Stimulated activated CD4-positive, alpha-beta T cell treated with anti-CD3 and anti-CD28 coated beads, Interleukin-15, amount 100 ng/mL, for 24 hours (primary cell): ENCODE measurements around the gene RNF41.

Experiments used
- DNase-seq: peaks from one replicate; pipeline ENCODE4 v3.0.0-alpha.2; 2020

The RNF41 gene

DNA sequence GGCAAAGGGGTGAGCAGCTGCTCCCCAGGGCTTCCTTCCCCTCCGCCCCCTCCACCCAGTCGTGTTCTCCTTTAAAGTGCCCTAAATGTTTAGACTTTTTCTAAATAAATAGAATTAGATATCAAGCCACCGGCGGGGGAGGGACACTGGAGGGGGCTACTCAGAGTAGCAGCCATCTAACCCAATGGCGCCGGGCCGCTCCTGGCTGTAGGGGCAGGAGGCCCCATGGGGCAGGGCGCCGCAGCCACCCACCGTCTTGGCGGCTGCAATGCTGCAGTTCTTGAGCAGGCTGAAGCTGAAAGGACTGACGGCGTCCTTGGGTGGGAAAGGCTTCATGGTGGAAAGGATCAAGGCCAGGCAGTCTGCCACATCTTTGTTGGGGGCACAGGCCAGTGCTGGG lies 21.3 kb upstream of the RNF41 start:
- DNase-seq, result no peak

DNA sequence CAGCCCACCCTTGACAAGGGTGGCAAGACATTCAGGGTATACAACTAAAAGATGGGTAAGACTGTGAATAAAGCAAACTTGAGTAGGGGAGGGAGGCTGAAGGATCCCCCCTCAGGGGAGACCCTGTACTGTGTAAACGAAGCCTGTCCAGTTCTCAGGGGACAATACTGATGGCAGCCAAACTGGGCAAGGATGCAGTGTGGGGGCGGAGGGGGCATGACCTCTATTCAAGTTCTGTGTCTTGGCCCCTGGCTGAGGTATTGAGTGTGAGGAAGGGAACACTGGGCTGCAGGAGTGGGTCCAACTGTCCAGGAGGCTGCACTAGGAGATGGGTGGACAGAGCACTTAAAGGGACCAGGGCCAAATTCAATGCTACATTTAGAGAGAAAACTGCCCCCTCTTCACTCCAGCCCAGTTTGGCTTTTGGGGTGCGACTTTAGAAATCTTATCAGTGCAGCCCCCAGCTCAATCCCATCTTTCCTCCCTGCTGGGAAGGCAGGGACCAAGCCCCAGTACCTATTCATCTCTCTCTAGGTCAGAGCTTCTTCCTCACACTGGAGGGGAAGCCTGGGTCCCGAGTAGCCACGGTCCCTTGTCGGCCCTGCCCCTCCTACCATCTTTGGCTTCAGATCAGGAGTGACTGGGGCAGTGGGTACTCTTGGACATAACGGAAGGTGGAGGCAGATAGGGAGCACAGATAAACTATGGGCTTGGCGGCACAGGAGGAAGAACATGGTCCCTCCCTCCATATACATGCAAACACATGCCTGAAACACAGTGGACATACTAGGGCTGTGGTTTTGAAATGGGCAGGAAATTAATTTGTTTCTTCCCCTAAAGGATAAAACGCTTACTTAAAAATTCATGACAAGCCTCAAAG lies 19.9 kb upstream of the RNF41 start:
- no peak for DNase-seq

DNA sequence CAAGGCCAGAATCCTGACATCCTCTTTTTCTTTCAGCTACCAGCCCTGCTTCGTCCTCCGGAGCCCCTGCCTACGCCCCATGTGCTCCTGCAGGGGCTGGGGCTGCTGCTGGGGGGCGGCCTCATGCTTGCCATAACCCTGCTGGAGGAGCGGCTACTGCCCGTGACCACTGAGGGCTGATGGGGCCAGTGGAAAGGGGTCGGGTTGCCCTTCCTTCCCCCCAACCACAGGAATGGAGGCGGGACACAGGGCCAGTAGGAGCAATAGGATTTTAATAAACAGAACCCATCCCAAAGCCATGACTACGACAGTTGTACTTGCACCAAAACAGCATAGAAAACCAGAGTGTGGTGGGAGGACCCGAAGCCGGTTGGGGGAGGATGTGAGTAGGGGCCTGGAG lies 15.8 kb upstream of the RNF41 start:
- DNase-seq, result no peak

DNA sequence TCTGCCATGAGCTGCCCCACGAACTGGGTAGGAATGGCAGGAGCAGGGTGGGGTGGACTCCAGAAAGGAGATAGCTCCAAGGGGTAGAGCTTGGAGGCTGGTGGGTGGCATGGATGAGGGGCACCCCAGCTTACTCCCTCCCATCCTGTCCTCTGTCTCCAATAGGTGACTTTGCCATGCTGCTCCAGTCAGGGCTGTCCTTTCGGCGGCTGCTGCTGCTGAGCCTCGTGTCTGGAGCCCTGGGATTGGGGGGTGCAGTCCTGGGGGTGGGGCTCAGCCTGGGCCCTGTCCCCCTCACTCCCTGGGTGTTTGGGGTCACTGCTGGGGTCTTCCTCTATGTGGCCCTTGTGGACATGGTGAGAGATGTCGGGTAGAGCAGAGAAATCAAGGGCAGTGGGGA lies 15.3 kb upstream of the RNF41 start:
- DNase-seq, result no peak

DNA sequence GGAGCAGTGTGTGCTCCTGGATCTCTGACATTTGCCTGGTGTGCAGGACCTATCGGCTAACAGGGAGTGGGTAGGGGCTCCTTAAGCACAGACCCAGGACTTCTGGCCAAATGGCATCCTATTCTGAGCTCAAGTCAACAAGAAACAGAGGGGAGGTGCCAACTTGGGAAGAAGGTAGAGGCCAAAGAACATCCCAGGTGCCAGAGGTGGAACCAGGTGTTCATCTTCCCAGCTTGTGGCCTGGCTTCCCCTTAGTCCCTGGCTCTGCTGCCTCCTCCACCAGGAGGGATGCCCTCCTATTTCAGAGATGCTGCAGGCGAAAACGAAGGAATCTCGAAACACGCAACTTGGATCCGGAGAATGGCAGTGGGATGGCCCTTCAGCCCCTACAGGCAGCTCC lies 14.4 kb upstream of the RNF41 start:
- DNase-seq, result no peak

DNA sequence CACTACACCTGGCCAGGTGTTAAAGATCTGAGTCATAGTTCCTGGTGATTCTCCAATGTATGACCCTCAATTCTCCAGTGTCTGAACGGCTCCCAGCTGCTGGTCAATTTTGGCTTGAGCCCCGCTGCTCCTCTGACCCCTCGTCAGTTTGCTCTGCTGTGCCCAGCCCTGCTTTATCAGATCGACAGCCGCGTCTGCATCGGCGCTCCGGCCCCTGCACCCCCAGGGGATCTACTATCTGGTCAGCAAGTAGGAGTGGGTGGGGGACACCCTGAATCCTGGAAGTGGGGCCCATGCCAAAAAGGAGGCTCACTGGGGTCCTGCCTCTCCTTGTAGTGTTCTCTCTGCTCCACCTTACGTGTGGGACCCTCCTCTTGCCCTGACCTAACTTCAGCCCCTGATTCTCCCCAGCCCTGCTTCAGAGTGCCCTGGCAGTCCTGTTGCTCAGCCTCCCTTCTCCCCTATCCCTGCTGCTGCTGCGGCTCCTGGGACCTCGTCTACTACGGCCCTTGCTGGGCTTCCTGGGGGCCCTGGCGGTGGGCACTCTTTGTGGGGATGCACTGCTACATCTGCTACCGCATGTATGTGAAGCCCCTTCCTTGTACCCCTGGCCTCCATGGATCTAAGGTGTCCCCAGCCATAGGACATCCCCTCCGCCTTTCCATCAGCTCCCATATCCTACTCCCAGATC lies 13.2 kb upstream of the RNF41 start:
- no peak for DNase-seq

DNA sequence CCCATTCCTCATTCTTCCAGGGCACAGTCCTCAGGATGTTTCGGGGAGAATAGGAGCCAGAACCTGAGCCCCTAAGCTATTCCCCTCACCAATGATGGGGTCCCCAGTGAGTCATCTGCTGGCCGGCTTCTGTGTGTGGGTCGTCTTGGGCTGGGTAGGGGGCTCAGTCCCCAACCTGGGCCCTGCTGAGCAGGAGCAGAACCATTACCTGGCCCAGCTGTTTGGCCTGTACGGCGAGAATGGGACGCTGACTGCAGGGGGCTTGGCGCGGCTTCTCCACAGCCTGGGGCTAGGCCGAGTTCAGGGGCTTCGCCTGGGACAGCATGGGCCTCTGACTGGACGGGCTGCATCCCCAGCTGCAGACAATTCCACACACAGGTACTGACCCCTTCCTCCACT lies 9.5 kb upstream of the RNF41 start:
- no peak for DNase-seq

DNA sequence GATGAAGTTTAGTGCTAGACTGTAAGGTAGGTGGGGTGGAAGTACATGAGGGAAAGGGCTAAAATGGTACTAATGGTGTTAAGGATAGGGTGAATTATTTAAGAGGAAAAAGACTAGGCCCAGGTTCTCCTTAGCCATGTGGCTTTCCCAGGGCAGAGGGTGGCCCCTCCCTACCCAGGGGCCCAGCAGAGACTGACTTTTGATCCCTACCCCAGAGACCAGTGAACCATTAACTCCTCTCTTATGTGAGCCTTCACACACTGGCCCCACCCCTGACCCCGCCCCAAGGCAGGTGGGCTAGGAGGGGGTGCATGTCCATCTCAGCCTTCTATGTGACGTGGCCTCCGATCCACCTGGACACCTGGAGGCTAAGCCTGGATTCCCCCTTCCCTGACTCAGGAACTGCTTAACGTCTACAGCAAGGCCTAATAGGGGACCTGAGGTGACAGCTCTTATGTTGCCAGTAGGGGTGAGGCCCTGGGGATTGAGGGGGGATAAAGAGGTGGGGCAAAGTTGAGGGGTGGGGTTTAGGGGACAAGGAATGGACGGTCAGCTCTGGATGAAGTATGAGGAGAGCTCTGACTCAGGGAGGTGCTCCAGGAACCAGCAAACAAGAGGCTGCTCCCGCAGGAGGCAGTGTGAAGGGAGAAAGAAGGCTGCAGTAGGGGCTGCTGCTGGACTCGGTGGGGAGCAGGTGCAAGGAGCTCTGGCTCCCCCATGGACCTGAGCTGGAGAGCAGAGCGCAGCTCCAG lies 8.9 kb upstream of the RNF41 start:
- no peak for DNase-seq

DNA sequence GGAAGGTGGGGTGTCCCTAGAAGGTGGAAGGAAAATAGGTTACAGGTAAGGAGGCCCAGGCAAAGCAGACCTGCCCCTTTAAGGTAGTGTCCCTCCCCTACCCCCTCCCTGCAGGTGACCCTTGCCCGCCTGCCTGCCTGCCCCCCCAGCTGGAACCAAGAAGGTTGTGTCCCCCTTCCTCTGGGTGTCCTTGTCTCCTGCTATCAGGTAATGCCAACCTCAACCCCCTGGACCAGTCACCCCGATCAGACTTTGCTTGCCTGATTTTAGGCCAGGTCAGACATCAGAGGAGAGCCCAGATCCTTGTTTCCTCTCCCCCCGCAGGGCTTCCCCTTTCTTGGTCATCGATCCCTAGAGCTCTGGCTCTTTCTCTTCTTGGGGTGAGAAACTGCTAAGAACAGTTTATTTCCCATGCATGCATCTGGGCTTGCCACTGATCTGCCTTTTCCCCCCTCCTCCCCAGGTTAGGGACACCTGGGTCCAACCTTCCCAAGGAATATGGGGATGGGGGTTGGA lies 8.3 kb upstream of the RNF41 start, which contains the start of gene SLC39A5:
TSS of gene SLC39A5 (plus strand) at position 136 of the 516 bp plus-strand sequence. CDS start 1,224 bp downstream, outside the sequence.
- DNase-seq, result no peak

DNA sequence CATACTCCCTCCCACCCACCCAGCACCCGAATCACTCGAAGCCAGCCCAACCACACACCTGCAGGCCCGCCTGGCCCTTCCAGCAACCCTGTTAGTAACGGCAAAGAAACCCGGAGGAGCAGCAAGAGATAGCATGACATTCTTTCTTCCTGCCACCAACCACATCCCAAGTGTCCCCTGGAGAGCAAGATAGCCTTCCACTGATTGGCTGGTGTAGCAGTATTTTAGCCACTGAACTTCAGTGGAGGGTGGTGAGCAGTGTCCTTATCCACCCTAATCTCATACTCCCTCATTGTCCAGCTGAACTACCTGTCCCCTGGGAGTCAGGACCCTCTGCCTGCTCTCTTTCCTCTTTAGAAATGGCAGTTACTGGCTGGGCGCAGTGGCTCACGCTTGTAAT lies 7.4 kb upstream of the RNF41 start:
- DNase-seq, result no peak

DNA sequence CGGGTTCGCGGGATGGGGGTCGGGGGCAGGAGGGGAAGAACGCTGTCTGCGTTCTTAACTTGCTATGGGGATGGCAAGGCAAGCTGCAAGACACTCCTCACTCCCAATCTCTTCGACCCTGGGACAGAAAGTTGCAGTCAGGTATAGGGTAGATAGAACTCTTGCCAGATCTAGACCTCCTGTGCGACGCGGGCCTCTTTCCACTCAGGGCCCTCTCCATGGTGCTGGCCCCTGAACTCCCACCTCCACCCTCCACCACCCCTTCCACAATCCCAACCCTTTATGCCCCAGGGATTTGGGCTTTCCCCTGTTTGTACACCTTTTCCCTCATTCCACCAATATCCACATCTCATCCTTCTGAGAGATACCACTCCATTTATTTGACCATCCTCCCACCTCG lies 3.2 kb upstream of the RNF41 start:
- no peak for DNase-seq

DNA sequence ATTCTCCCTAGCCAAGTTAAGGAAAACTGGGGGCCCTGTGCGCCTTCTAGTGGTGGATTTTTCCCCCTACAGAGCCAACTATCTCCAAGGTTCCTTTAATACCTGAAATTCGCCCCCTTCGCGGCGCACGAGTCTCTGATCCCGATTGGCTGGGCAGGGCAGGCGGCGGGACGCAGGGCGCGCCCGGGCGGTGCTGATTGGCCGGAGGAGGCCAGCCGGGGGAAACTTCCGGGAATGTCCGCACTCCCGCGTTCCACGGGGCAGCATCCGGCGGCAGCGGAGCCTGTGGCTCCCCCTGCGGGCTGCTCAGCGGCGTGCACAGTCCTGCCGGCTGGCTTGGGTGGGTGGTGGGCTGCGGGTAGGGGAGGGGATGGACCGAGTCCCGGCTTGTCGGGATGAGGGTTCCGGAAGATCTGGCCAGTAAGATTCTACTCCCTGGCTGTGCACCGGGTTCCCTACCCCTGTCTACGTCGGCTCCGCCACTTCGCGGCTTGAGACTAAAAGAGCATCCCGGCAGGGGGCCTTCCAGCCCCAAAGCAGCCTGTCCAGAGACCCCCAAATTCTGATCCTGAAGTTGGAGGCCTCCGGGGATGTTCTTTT lies 2.5 kb upstream of the RNF41 start, which contains the start of gene NABP2:
TSS of gene NABP2 (plus strand) at position 241 of the 600 bp plus-strand sequence. CDS start 515 bp downstream, outside the sequence.
- DNase-seq, result peak; percentile 98

DNA sequence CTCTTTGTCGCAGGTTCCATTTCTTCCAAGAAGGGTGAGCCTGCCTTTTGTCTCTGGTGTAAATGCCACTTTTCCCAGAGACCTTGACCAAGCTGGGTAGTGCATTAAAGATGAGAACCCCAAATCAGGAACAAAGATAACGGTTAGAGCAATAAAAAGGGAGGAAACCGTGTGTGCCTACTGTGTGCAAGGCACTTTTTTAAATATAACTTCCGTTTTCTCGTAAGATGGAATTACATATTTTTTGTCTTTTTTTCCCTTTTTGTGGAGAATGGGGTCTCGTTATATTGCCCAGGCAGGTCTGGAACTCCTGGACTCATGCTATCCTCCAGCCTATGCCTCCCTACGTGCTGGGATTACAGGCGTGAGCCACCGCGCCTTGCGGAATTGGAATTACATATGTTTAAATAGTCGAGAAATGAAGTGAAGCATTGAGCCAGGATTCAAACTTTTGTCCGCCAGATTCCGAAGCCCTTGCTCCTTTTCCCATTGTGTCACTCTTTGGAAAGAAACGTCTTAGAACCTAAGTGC lies 1.9 kb upstream of the RNF41 start:
- DNase-seq, result no peak

DNA sequence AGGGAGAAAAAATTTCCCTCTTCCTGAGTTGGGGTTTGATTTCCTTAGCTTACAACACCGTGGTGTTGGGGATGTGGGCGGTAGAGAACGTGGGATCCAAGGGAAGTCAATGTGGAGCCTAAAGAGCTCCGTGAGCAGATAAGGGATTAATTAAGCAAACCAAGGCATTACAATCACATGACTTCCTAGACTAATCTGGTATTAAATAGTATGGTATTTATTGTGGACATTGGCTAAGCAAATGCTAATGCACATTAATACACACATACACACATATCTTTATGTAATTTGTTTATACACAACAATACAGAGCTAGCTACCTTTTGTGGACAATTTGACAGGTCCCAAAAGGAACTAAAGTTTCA lies 791 bp upstream of the RNF41 start:
- DNase-seq, result no peak

DNA sequence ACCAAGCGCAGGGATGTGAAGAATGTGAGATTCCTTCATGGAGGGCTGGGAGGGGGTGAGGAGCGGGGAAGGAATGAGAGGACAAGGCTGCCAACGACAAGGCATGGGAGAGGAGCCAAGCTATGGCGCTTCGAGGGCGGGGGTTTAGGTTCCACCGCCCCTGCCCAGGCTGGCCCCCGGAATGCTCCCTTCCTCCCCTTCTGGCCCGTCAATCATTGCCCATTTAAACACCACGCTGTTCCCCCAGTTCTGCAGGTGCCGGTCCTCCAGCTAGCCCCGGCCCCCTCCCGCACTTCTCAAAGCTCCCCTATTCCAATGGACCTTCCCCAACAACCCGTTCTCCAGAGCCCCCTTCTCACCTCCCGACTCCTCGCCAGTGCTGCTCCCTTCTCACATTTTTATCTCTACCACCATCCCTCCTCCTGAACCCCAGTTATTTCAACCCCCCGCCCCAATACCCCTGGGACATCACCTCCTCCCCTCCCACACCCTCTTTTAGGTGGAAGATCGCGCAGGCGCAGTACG lies 428 bp downstream of the RNF41 start:
- DNase-seq, result no peak

DNA sequence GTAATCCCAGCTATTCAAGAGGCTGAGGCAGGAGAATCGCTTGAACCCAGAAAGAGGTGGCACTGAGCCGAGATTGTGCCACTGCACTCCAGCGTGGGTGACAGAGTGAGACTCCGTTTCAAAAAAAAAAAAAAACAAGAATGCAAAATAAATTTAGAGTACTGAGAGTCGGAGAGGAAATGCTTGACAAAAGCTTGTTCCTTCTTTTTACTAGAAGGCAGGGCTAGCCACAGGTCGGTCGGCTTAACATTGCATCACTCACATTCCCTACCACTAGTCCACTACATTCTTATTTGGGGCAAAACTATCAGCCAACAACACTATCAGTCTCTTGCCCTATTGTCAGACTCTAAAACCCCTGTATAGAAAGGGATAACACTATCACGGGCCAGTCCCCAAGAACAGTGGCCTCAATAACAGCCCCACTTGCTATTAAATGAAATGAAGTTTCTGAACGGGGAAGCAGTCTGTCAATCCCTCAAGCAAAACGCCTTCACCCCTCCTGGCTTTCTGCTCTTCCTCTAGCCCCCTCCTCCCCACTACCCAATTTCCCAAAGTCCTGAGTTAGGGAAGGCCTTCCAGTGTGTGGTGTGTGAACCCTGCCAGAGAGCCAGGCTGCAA lies 1.0 kb downstream of the RNF41 start:
- no peak for DNase-seq

DNA sequence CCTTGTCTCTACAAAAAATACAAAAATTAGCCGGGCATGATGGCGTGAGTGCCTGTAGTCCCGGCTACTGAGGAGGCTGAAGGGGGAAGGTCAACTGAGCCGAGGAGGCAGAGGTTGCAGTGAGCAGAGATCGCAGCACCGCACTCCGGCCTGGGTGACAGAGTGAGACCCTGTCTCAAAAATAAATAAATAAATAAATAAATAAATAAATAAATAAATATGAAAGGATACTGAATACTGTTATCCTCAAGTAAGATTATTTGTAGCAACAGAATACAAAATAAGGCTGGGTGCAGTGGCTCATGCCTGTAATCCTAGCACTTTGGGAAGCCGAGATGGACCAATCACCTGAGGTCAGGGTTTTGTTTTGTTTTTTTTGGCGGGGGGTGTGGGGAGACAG lies 1.9 kb downstream of the RNF41 start:
- no peak for DNase-seq

DNA sequence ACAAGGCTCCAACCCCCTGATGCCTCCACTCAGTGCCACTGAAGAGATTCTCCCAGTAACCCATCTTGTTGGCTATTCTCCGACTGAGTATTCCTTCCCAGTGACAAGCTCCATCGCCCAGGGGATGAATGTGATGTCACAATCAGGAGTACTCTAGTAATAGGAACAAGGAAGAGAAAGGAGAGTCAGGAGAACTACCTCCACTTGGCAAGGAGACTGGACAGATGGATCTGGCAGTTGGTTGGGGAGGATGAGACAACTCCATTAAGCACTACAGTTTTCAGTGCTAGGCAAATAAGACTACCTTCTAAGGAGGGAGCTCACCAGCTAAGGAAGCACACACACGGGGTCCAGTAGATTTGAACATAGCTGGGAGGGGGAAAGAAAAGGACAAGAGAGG lies 5.3 kb downstream of the RNF41 start:
- no peak for DNase-seq

DNA sequence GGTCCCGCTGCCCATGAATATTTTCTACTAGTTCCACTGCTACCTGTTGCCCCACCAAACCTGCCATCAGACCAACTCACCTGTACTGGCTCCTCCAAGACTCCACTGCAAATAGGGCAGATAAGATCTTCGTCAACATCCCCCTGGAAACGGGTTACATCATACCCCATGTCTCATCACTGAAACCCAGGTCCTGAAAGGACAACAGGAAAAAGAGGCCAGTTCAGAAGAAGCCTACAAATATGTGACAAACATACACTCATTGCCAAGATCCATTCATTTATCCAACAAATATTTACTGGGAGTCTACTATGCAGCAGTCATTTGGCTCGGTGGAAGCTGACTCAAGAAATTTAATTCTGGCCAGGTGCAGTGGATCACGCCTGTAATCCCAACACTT lies 7.8 kb downstream of the RNF41 start:
- no peak for DNase-seq

DNA sequence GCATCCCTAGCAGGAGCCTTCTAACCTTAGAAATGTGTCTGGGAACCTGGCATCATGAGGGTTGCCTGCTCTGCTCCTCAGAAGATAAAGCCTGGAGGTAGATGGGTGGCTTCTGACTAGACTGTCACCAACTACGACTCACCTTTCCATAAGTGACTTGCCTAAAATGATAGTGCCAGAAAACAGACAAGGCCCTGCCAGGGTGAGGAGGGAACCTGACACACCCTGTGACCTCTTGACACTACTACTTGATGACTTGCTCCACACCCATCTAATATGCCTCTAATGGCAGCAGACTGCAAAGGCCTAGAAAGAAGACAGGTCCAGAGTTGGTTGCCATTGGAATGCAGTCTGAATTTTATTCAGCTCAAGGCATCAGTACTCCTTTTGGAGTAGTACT lies 9.4 kb downstream of the RNF41 start:
- DNase-seq, result peak; percentile 25

DNA sequence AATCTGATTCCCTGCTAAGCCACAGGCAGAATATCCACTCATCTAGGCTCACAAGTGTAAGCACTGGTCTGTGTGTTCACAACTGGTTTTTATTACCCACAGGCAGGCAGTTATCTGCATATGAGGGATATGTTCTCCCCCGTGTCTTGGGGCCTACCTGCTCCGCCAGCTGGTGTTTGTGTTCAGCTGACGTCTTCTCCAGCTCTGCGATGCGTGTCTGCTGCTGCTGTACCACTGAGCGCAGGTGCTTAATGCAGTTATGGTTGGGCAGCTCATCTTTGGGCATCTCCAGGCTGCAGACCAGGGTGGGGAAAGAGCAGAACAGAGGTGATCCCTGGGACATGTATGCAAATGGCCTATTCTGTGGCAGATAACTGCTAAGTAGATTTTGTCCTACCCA lies 13.7 kb downstream of the RNF41 start:
- no peak for DNase-seq
